GM13977 (cell line): Measurements from ENCODE around the gene NPTX1.

Experiments
- DNase-seq: peaks from one replicate; pipeline ENCODE4 v3.0.0; 2012; ENCODE audit warnings: low spot score
- in situ Hi-C: fragments of 300-500 bp; cut with MboI; formaldehyde crosslinking; loops from one replicate; pipeline ENCODE4 v1.12.0; 2022; ENCODE audit warnings: low sequenced_read_pairs, low pct_unique_long_range_greater_than_20kb, mixed read lengths, inconsistent platforms; ENCODE audit not compliant: unreplicated experiment
- TF ChIP-seq, protein P1 (sequence below): IDR thresholded peaks from 2 replicates; pipeline ENCODE4 v1.5.1; 2012; ENCODE audit warnings: mild to moderate bottlenecking, control low read depth; ENCODE audit not compliant: insufficient read depth; ENCODE audit errors: extremely low read depth, missing control alignments

NPTX1 gene

DNA sequence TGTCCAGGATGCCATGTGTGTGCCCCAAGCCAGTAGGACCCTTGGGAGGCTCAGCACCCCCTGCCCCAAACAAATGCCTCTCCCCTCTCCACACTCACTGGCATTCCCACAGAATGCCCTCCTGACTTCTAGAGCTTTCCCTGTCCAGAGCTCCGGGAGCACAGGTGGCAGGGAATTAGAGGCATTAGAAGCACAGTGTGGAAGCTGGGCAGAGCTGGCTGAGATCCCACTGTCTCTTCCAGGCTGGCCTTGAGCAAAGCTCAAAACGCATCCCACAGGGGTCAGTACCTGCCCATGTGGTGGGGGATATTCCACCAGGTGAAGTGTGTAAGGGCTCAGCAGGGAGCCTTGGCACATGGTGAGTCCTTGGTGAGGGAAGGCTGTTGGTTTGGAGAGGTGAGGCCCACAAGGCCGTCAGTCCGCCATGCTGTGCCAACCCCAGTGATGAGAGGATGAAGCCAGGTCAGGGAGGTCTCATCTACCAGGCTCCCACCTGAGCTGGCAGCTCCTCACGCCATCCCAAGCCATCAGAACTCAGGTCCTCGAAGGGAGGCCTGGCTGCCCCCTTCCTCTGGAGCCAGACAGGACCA, 43.4 kb downstream of the NPTX1 start:
- DNase-seq, result no peak
- in situ Hi-C loops, result no loop called here
- TF ChIP-seq, protein P1, sequence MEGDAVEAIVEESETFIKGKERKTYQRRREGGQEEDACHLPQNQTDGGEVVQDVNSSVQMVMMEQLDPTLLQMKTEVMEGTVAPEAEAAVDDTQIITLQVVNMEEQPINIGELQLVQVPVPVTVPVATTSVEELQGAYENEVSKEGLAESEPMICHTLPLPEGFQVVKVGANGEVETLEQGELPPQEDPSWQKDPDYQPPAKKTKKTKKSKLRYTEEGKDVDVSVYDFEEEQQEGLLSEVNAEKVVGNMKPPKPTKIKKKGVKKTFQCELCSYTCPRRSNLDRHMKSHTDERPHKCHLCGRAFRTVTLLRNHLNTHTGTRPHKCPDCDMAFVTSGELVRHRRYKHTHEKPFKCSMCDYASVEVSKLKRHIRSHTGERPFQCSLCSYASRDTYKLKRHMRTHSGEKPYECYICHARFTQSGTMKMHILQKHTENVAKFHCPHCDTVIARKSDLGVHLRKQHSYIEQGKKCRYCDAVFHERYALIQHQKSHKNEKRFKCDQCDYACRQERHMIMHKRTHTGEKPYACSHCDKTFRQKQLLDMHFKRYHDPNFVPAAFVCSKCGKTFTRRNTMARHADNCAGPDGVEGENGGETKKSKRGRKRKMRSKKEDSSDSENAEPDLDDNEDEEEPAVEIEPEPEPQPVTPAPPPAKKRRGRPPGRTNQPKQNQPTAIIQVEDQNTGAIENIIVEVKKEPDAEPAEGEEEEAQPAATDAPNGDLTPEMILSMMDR, result no peak

DNA sequence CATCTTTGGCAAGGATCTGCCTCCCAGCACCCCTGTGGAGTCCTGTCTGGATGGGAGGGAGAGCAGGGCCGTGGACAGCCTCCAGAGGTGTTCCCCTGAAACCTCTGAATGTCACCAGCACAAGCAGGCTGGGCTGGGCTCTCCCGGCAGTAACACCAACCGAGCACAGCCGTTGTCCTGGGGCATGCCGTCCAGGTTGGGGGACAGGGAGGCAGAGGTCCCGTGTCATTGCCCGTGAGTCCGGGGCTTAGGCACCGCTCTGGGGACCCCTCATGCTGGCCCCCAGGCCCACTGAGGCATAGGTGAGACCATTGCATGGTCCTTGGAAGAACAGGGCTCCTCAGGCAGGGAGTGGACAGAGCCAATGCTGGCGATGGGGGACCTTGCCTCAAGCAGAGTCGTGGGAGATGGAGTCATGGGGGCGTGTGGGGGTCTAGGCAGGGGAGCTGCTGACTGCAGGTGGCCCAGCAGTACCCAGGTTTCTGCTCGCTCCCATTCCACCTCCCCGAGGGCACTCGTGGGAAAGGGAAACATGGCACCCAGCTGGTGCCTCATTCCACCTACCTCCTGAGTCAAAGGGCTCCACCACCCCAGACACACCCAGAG, 44.0 kb downstream of the NPTX1 start:
- TF ChIP-seq, protein P1, result no peak
- no peak for DNase-seq
- in situ Hi-C loops, result no loop called here

DNA sequence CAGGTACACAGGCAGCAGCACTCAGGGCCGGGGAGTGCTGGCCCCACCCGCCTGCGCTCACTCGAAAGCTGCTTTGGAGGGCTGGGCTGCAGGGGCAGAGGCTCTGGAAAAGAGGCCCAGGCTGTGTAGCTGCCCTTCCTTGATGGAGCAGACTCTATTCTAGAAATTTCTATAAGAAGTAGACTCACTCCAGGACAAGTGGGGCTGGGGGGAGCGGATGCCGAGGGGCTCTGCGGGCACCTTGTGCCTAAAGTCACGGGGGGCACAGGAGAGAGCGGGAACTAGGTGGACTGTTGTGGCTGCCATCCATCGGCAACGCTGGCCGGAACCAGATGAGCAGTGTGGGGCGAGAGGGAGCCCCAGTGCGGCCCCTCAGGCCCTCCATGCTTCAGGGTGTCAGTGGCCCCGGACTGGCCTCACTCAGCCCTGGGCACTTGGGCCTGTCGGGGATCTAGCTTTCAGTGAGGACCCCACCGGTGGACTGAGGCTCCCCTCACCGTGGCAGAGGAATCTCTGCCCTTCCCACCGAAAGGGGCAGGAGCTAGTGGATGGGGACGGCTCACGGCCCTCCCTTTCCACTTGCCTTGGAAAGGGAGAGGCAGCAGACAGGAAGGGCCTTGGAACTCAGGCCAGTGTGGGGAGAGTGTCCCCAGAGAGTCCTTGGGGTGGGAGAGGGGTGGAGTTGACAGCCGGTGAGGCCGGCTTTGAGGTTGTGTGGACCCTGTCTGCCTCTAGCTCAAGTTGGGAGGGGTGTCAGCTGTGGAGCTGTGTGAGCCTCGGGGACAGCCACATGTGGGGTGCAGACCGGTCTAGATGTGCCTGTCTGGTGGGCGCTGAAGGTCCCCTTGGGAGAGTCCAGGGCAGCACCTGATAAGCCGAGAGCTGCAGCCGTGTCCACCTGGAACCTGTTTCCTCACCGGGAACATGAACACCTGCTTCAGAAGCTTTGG, 44.9 kb downstream of the NPTX1 start:
- in situ Hi-C loops, result no loop called here
- DNase-seq, result no peak
- TF ChIP-seq, protein P1, result no peak

DNA sequence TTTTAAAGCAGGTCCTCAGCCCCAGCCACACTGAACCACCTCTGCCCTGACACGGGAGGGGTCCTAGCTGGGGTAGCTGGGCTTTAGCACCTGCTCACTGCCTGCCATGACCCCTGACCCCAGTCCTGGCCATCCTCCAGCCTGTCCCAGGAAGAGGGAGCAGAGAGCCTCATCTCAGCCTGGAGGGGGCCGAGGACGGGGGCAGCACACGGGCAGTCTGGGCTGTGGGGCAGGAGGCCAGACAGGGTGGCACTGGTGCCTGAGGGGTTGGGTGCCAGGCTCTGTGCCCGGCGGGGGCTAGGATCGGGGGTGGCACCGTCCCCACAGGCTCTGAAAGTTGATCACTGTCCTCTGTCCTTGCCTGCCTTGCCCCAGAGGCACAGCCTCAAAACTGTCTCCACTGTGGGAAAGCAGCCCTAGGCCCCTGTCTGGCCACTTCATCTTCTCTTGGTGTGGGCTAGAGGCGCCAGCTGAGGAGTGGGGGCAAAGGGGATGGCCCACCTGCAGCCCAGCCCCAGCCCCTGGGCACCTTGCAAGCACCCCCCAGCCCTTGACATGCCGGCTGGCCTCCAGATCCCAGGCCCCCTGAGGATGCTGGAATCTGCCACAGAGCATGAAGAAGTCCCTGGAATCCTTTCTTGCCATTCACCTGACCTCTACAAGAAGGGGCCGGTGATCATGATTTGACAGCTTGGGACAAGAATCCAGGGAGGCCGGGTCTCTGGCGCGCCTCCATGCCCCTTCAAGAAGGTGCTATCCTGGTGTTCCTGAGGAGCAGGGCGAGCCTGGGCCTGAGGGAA, 45.8 kb downstream of the NPTX1 start:
- TF ChIP-seq, protein P1, result no peak
- in situ Hi-C loops, result no loop called here
- no peak for DNase-seq

DNA sequence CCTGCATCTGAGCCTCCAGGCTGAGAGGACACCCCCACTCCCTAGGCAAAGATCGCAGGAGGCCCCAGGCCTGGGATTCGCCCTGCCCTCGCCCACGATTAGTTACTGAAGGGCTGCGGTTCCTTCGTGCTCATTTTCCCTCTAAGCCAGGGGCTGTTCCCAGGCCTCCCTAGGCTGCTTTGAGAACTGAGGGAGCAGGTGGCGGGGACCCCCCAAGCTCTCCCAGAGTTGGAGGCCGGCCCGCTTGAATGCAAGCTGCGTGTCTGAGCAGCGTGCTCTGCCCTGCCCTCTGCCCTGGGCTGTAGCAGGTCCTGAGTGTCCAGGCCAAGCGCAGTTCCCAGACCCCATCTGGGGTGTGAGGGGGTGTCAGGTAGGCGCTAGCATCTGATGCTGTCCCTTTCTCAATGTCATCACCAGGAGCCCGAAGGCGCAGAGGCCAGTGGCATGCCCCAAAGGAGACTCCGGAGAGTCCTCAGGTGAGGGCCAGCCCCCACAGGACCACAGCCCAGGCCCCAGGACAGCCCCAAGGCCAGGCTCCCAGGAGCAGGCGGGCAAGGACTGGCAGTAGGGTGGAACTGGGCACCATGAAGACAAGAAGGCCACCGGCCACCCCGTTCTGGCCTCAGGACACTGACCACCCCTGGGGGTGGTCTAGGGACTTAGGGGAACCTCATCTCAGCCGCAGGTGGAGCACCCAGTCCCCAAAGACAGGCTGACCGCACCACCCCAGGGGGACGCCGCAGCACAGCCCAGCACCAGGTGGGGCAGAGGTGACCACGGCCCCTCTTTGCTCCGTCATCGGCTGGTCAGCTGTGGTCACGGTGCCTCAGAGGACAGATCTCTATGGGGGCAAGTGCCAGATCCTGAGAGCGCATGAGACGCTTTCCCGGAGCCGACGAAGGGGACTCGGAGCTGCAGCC, 46.8 kb downstream of the NPTX1 start:
- TF ChIP-seq, protein P1, result no peak
- DNase-seq, result no peak
- in situ Hi-C loops, result loop anchor here (5.0 kb wide), 1 partner anchor 543 kb away; no protein-coding TSS in a partner anchor
